Measurements from ENCODE around the gene ADAMTS12.

The ADAMTS12 gene

GRCh38 chr5:33769968-33770367 lies 121.8 kb downstream of the ADAMTS12 start:
- Histone ChIP-seq H3K9me3 (ENCODE audit: control insufficient read depth in 2 of 2, low read length in 2 of 2) (no peaks in the 10 kb centered on the region), H3K27ac (ENCODE audit: low read depth in 2 of 2, low read length in 2 of 2) (no peak overlapping the region), H3K9ac (ENCODE audit: low read depth in 1 of 2, low read length in 2 of 2) (no peak overlapping the region), H3K27me3 (ENCODE audit: control insufficient read depth in 2 of 2, insufficient read depth in 2 of 2, low read length in 2 of 2) (no peaks in the 10 kb centered on the region), H3K4me1 (ENCODE audit: control insufficient read depth in 2 of 2, insufficient read depth in 2 of 2, low read length in 2 of 2) (no peaks in the 10 kb centered on the region), H3K4me3 (ENCODE audit: low read length in 2 of 2) (no peak overlapping the region), H3K36me3 (ENCODE audit: control insufficient read depth in 2 of 2, insufficient read depth in 2 of 2, low read length in 2 of 2) (no peaks in the 10 kb centered on the region)

GRCh38 chr5:33769196-33769595 lies 122.6 kb downstream of the ADAMTS12 start:
- Histone ChIP-seq H3K4me3 (ENCODE audit: low read length in 2 of 2) (no peak overlapping the region), H3K4me1 (ENCODE audit: control insufficient read depth in 2 of 2, insufficient read depth in 2 of 2, low read length in 2 of 2) (no peaks in the 10 kb centered on the region), H3K27ac (ENCODE audit: low read depth in 2 of 2, low read length in 2 of 2) (no peak overlapping the region), H3K27me3 (ENCODE audit: control insufficient read depth in 2 of 2, insufficient read depth in 2 of 2, low read length in 2 of 2) (no peaks in the 10 kb centered on the region), H3K9ac (ENCODE audit: low read depth in 1 of 2, low read length in 2 of 2) (no peak overlapping the region), H3K36me3 (ENCODE audit: control insufficient read depth in 2 of 2, insufficient read depth in 2 of 2, low read length in 2 of 2) (no peaks in the 10 kb centered on the region), H3K9me3 (ENCODE audit: control insufficient read depth in 2 of 2, low read length in 2 of 2) (no peaks in the 10 kb centered on the region)

GRCh38 chr5:33766023-33766422 lies 125.8 kb downstream of the ADAMTS12 start:
- H3K36me3 ChIP-seq (ENCODE audit: control insufficient read depth in 2 of 2, insufficient read depth in 2 of 2, low read length in 2 of 2): no peaks in the 10 kb centered on the region
- H3K9me3 ChIP-seq (ENCODE audit: control insufficient read depth in 2 of 2, low read length in 2 of 2): no peaks in the 10 kb centered on the region
- no peaks in the 10 kb centered on the region for H3K4me1 ChIP-seq (ENCODE audit: control insufficient read depth in 2 of 2, insufficient read depth in 2 of 2, low read length in 2 of 2)
- H3K27me3 ChIP-seq (ENCODE audit: control insufficient read depth in 2 of 2, insufficient read depth in 2 of 2, low read length in 2 of 2): no peaks in the 10 kb centered on the region
- no peak overlapping the region for H3K27ac ChIP-seq (ENCODE audit: low read depth in 2 of 2, low read length in 2 of 2)
- H3K4me3 ChIP-seq (ENCODE audit: low read length in 2 of 2): no peak overlapping the region
- H3K9ac ChIP-seq (ENCODE audit: low read depth in 1 of 2, low read length in 2 of 2): no peak overlapping the region

- H3K27ac ChIP-seq (ENCODE audit: low read depth in 2 of 2, low read length in 2 of 2): no peak overlapping the region
- H3K36me3 ChIP-seq (ENCODE audit: control insufficient read depth in 2 of 2, insufficient read depth in 2 of 2, low read length in 2 of 2): no peaks in the 10 kb centered on the region
- no peaks in the 10 kb centered on the region for H3K4me1 ChIP-seq (ENCODE audit: control insufficient read depth in 2 of 2, insufficient read depth in 2 of 2, low read length in 2 of 2)
- H3K9ac ChIP-seq (ENCODE audit: low read depth in 1 of 2, low read length in 2 of 2): no peak overlapping the region
- no peaks in the 10 kb centered on the region for H3K27me3 ChIP-seq (ENCODE audit: control insufficient read depth in 2 of 2, insufficient read depth in 2 of 2, low read length in 2 of 2)
- no peaks in the 10 kb centered on the region for H3K9me3 ChIP-seq (ENCODE audit: control insufficient read depth in 2 of 2, low read length in 2 of 2)
- H3K4me3 ChIP-seq (ENCODE audit: low read length in 2 of 2): no peak overlapping the region
Measured at GRCh38 chr5:33764786-33765185, 127.0 kb downstream of the ADAMTS12 start.

- Histone ChIP-seq H3K36me3 (ENCODE audit: control insufficient read depth in 2 of 2, insufficient read depth in 2 of 2, low read length in 2 of 2) (no peaks in the 10 kb centered on the region), H3K27ac (ENCODE audit: low read depth in 2 of 2, low read length in 2 of 2) (no peak overlapping the region), H3K9ac (ENCODE audit: low read depth in 1 of 2, low read length in 2 of 2) (no peak overlapping the region), H3K9me3 (ENCODE audit: control insufficient read depth in 2 of 2, low read length in 2 of 2) (no peaks in the 10 kb centered on the region), H3K4me1 (ENCODE audit: control insufficient read depth in 2 of 2, insufficient read depth in 2 of 2, low read length in 2 of 2) (no peaks in the 10 kb centered on the region), H3K4me3 (ENCODE audit: low read length in 2 of 2) (no peak overlapping the region), H3K27me3 (ENCODE audit: control insufficient read depth in 2 of 2, insufficient read depth in 2 of 2, low read length in 2 of 2) (no peaks in the 10 kb centered on the region)
Measured at GRCh38 chr5:33763435-33763834, 128.4 kb downstream of the ADAMTS12 start.

- H3K27ac ChIP-seq (ENCODE audit: low read depth in 2 of 2, low read length in 2 of 2): no peak overlapping the region
- no peaks in the 10 kb centered on the region for H3K9me3 ChIP-seq (ENCODE audit: control insufficient read depth in 2 of 2, low read length in 2 of 2)
- no peaks in the 10 kb centered on the region for H3K4me1 ChIP-seq (ENCODE audit: control insufficient read depth in 2 of 2, insufficient read depth in 2 of 2, low read length in 2 of 2)
- H3K27me3 ChIP-seq (ENCODE audit: control insufficient read depth in 2 of 2, insufficient read depth in 2 of 2, low read length in 2 of 2): no peaks in the 10 kb centered on the region
- no peak overlapping the region for H3K4me3 ChIP-seq (ENCODE audit: low read length in 2 of 2)
- H3K9ac ChIP-seq (ENCODE audit: low read depth in 1 of 2, low read length in 2 of 2): no peak overlapping the region
- H3K36me3 ChIP-seq (ENCODE audit: control insufficient read depth in 2 of 2, insufficient read depth in 2 of 2, low read length in 2 of 2): no peaks in the 10 kb centered on the region
Measured at GRCh38 chr5:33762859-33763258, 128.9 kb downstream of the ADAMTS12 start.

GRCh38 chr5:33761139-33761538 lies 130.7 kb downstream of the ADAMTS12 start:
- H3K9me3 ChIP-seq (ENCODE audit: control insufficient read depth in 2 of 2, low read length in 2 of 2): no peaks in the 10 kb centered on the region
- H3K4me3 ChIP-seq (ENCODE audit: low read length in 2 of 2): no peak overlapping the region
- no peaks in the 10 kb centered on the region for H3K4me1 ChIP-seq (ENCODE audit: control insufficient read depth in 2 of 2, insufficient read depth in 2 of 2, low read length in 2 of 2)
- no peak overlapping the region for H3K9ac ChIP-seq (ENCODE audit: low read depth in 1 of 2, low read length in 2 of 2)
- no peaks in the 10 kb centered on the region for H3K27me3 ChIP-seq (ENCODE audit: control insufficient read depth in 2 of 2, insufficient read depth in 2 of 2, low read length in 2 of 2)
- H3K36me3 ChIP-seq (ENCODE audit: control insufficient read depth in 2 of 2, insufficient read depth in 2 of 2, low read length in 2 of 2): no peaks in the 10 kb centered on the region
- H3K27ac ChIP-seq (ENCODE audit: low read depth in 2 of 2, low read length in 2 of 2): no peak overlapping the region

- Histone ChIP-seq H3K27me3 (ENCODE audit: control insufficient read depth in 2 of 2, insufficient read depth in 2 of 2, low read length in 2 of 2) (no peaks in the 10 kb centered on the region), H3K27ac (ENCODE audit: low read depth in 2 of 2, low read length in 2 of 2) (no peak overlapping the region), H3K9me3 (ENCODE audit: control insufficient read depth in 2 of 2, low read length in 2 of 2) (no peaks in the 10 kb centered on the region), H3K36me3 (ENCODE audit: control insufficient read depth in 2 of 2, insufficient read depth in 2 of 2, low read length in 2 of 2) (no peaks in the 10 kb centered on the region), H3K9ac (ENCODE audit: low read depth in 1 of 2, low read length in 2 of 2) (no peak overlapping the region), H3K4me1 (ENCODE audit: control insufficient read depth in 2 of 2, insufficient read depth in 2 of 2, low read length in 2 of 2) (no peaks in the 10 kb centered on the region), H3K4me3 (ENCODE audit: low read length in 2 of 2) (no peak overlapping the region)
Measured at GRCh38 chr5:33758737-33759136, 133.1 kb downstream of the ADAMTS12 start.

GRCh38 chr5:33756491-33756890 lies 135.3 kb downstream of the ADAMTS12 start:
- H3K4me1 ChIP-seq (ENCODE audit: control insufficient read depth in 2 of 2, insufficient read depth in 2 of 2, low read length in 2 of 2): no peaks in the 10 kb centered on the region
- no peak overlapping the region for H3K4me3 ChIP-seq (ENCODE audit: low read length in 2 of 2)
- no peaks in the 10 kb centered on the region for H3K36me3 ChIP-seq (ENCODE audit: control insufficient read depth in 2 of 2, insufficient read depth in 2 of 2, low read length in 2 of 2)
- no peaks in the 10 kb centered on the region for H3K9me3 ChIP-seq (ENCODE audit: control insufficient read depth in 2 of 2, low read length in 2 of 2)
- H3K9ac ChIP-seq (ENCODE audit: low read depth in 1 of 2, low read length in 2 of 2): no peak overlapping the region
- H3K27ac ChIP-seq (ENCODE audit: low read depth in 2 of 2, low read length in 2 of 2): no peak overlapping the region
- no peaks in the 10 kb centered on the region for H3K27me3 ChIP-seq (ENCODE audit: control insufficient read depth in 2 of 2, insufficient read depth in 2 of 2, low read length in 2 of 2)

- Histone ChIP-seq H3K36me3 (ENCODE audit: control insufficient read depth in 2 of 2, insufficient read depth in 2 of 2, low read length in 2 of 2) (no peaks in the 10 kb centered on the region), H3K4me1 (ENCODE audit: control insufficient read depth in 2 of 2, insufficient read depth in 2 of 2, low read length in 2 of 2) (no peaks in the 10 kb centered on the region), H3K27me3 (ENCODE audit: control insufficient read depth in 2 of 2, insufficient read depth in 2 of 2, low read length in 2 of 2) (no peaks in the 10 kb centered on the region), H3K9me3 (ENCODE audit: control insufficient read depth in 2 of 2, low read length in 2 of 2) (no peaks in the 10 kb centered on the region), H3K27ac (ENCODE audit: low read depth in 2 of 2, low read length in 2 of 2) (no peak overlapping the region), H3K4me3 (ENCODE audit: low read length in 2 of 2) (no peak overlapping the region), H3K9ac (ENCODE audit: low read depth in 1 of 2, low read length in 2 of 2) (no peak overlapping the region)
Measured at GRCh38 chr5:33755231-33755630, 136.6 kb downstream of the ADAMTS12 start.

- Histone ChIP-seq H3K27me3 (ENCODE audit: control insufficient read depth in 2 of 2, insufficient read depth in 2 of 2, low read length in 2 of 2) (no peaks in the 10 kb centered on the region), H3K36me3 (ENCODE audit: control insufficient read depth in 2 of 2, insufficient read depth in 2 of 2, low read length in 2 of 2) (no peaks in the 10 kb centered on the region), H3K27ac (ENCODE audit: low read depth in 2 of 2, low read length in 2 of 2) (no peak overlapping the region), H3K9me3 (ENCODE audit: control insufficient read depth in 2 of 2, low read length in 2 of 2) (no peaks in the 10 kb centered on the region), H3K4me3 (ENCODE audit: low read length in 2 of 2) (no peak overlapping the region), H3K4me1 (ENCODE audit: control insufficient read depth in 2 of 2, insufficient read depth in 2 of 2, low read length in 2 of 2) (no peaks in the 10 kb centered on the region), H3K9ac (ENCODE audit: low read depth in 1 of 2, low read length in 2 of 2) (no peak overlapping the region)
Measured at GRCh38 chr5:33753704-33754103, 138.1 kb downstream of the ADAMTS12 start.

Measured in mucosa of rectum (tissue), 2 donors.